Measurements from ENCODE around the gene TTR. TPM values are rescaled to one million over a fixed set of nuclear protein-coding genes. Genes with fewer than 3 reads are reported as not detected.

TTR gene
- total RNA-seq, 1 donor from 2014 or later: not detected

DNA sequence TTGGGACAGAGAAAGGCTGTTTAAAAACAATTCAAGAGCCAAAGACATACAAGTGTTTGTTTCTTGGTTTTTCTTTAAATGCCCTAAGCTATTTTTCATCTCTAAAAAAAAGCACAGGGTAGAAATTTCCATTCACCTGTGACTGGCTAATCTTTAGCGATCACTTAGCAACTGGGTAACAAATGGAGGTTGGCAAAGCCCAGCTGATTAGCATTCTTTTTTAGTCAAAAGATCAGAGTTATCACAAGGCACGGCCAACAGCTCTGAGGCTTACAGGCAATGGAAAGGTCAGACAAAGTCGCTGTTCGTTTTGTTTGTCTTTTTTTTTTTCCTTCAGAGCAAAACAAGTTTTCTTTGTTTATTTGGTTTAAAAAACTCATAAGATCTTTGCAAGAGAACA is 29.0 kb upstream of the TTR start:
- Mint-ChIP-seq H3K27ac (ENCODE audit: unreplicated experiment) (no peak overlapping the region), H3K27me3 (ENCODE audit: unreplicated experiment) (no peaks in the 10 kb centered on the region), H3K4me3 (ENCODE audit: unreplicated experiment) (no peak overlapping the region), H3K36me3 (ENCODE audit: unreplicated experiment) (no peaks in the 10 kb centered on the region), H3K4me1 (ENCODE audit: low read depth, unreplicated experiment) (no peaks in the 10 kb centered on the region), H3K9me3 (ENCODE audit: unreplicated experiment) (no peaks in the 10 kb centered on the region)
- DNase-seq: no peak
- TF ChIP-seq, protein P1, sequence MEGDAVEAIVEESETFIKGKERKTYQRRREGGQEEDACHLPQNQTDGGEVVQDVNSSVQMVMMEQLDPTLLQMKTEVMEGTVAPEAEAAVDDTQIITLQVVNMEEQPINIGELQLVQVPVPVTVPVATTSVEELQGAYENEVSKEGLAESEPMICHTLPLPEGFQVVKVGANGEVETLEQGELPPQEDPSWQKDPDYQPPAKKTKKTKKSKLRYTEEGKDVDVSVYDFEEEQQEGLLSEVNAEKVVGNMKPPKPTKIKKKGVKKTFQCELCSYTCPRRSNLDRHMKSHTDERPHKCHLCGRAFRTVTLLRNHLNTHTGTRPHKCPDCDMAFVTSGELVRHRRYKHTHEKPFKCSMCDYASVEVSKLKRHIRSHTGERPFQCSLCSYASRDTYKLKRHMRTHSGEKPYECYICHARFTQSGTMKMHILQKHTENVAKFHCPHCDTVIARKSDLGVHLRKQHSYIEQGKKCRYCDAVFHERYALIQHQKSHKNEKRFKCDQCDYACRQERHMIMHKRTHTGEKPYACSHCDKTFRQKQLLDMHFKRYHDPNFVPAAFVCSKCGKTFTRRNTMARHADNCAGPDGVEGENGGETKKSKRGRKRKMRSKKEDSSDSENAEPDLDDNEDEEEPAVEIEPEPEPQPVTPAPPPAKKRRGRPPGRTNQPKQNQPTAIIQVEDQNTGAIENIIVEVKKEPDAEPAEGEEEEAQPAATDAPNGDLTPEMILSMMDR (IDR thresholded peaks at IDR 0.05; ENCODE audit: partially characterized antibody, unreplicated experiment): no peak

DNA sequence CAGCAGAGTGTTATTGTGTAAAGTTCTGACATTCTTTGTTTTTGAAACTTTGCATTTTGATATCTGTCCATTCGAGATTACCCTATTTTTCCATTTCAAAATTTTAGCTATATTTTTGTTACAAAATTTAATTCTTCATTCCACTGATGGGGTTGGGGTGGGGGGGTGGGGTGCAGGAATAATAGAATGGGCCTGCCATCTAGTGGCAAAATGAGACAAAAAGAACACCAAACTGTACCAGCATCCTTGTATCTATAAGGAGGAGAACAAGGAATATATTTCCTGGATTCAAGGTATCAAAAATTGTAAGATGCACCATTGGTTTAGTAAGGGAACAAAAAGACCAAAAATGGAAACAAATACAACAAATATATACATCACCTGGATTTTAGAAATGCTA is 27.9 kb upstream of the TTR start:
- TF ChIP-seq, protein P1 (IDR thresholded peaks at IDR 0.05; ENCODE audit: partially characterized antibody, unreplicated experiment): no peak
- H3K36me3 Mint-ChIP-seq (ENCODE audit: unreplicated experiment): no peaks in the 10 kb centered on the region

DNA sequence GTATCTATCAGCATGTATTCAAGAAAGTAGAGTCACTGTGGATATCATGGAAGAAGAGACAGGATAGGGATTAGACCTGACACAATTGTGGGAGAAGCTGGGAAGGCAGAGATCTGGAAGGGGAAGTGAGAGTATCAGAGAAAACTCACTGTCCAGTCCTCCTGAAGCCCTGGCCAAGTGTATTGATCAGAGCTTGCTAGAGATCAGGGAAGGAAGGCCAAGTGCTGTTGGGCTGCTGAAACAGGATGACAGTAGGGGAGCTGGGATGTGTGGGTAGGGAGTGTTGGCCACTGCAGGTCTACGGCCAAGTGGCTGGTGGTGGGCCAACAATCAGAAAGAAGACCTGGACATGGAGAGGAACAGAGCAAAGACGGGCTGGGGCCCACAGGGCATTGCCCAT is 26.3 kb upstream of the TTR start:
- peaks cover 1% of the 10 kb centered on the region for H3K9me3 Mint-ChIP-seq (ENCODE audit: unreplicated experiment)

More for the DNA sequence above, 27.9 kb upstream of the TTR start:
- Mint-ChIP-seq H3K9me3 (ENCODE audit: unreplicated experiment) (peaks cover 1% of the 10 kb centered on the region), H3K4me3 (ENCODE audit: unreplicated experiment) (no peak overlapping the region), H3K4me1 (ENCODE audit: low read depth, unreplicated experiment) (no peaks in the 10 kb centered on the region), H3K27ac (ENCODE audit: unreplicated experiment) (no peak overlapping the region), H3K27me3 (ENCODE audit: unreplicated experiment) (peaks cover 2% of the 10 kb centered on the region)
- no peak for DNase-seq

DNA sequence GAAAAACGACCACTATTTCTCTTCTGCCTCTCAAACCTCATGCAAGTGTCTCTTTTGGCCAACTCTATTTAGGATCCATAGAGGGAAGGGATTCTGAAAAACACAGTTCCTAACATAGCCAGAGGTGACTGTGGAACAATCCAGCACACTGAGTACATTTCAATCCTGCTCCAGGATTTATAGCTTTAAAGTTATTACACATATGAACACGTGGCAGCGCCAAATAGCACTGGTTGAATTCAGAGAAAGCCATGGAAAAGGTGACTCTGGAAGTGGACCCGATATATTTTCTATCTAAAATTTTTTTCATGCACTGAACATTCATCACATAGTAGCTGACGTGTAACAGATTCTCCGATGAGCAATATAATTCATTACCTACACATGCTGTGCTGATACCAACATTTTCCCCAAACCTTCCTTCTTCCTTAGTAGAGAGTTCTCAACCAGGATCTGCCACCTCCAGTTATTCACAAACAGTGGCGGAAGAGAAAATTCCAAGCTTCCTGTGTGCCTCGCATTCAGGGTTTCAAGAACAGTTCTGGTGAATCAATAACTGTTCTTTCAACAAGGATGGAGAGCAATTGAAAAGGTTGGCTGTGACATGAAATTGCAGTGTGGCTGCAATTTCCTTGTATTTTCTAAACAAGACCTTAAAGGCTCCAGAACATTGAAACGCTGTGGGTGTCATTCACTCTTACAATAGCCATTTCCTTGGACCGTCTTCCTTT is 25.7 kb upstream of the TTR start:
- Mint-ChIP-seq H3K27me3 (ENCODE audit: unreplicated experiment) (peaks cover 2% of the 10 kb centered on the region), H3K27ac (ENCODE audit: unreplicated experiment) (no peak overlapping the region), H3K4me3 (ENCODE audit: unreplicated experiment) (no peak overlapping the region), H3K9me3 (ENCODE audit: unreplicated experiment) (peaks cover 1% of the 10 kb centered on the region), H3K4me1 (ENCODE audit: low read depth, unreplicated experiment) (no peaks in the 10 kb centered on the region), H3K36me3 (ENCODE audit: unreplicated experiment) (no peaks in the 10 kb centered on the region)
- TF ChIP-seq, protein P1 (IDR thresholded peaks at IDR 0.05; ENCODE audit: partially characterized antibody, unreplicated experiment): no peak
- DNase-seq: no peak

More for the DNA sequence above, 26.3 kb upstream of the TTR start:
- Mint-ChIP-seq H3K4me1 (ENCODE audit: low read depth, unreplicated experiment) (no peaks in the 10 kb centered on the region), H3K4me3 (ENCODE audit: unreplicated experiment) (no peak overlapping the region), H3K27ac (ENCODE audit: unreplicated experiment) (no peak overlapping the region), H3K27me3 (ENCODE audit: unreplicated experiment) (peaks cover 2% of the 10 kb centered on the region), H3K36me3 (ENCODE audit: unreplicated experiment) (no peaks in the 10 kb centered on the region)
- DNase-seq: no peak
- TF ChIP-seq, protein P1 (IDR thresholded peaks at IDR 0.05; ENCODE audit: partially characterized antibody, unreplicated experiment): no peak

DNA sequence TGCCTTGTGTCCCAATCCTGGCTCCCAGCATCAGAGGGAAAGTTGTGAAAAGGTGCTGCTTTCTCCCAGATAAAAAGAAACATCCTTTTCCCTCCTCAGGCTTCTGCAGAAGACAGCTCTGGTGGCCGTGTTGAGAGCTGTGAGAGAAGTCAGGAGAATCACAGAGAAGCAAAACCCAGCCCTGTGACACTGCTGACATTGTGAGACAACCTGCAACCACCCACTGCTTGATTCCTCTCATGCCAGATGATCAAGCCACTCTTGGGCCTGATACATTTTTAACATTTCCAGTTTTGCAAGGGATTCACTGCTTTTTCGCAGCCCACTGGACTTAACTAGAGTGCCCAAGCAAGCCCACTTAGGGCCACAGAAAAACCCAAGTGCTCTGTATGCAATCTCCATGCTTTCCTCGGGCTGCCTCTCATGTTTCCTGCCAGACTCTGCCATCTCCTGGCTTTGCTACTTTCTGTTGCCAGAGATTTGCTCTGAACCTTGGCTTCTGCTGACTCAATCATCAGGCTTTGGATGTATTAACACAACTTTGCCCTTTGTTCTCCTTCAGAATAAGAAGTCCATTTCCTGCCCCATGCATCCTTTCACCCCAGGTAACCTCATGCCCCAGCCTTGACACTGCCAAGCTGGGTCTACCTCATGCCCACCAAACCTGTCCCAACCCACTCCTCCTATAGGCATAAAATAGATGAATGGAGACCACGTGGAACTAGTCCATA is 24.9 kb upstream of the TTR start:
- H3K4me3 Mint-ChIP-seq (ENCODE audit: unreplicated experiment): no peak overlapping the region
- TF ChIP-seq, protein P1 (IDR thresholded peaks at IDR 0.05; ENCODE audit: partially characterized antibody, unreplicated experiment): no peak
- peaks cover 1% of the 10 kb centered on the region for H3K9me3 Mint-ChIP-seq (ENCODE audit: unreplicated experiment)
- H3K4me1 Mint-ChIP-seq (ENCODE audit: low read depth, unreplicated experiment): no peaks in the 10 kb centered on the region
- no peak overlapping the region for H3K27ac Mint-ChIP-seq (ENCODE audit: unreplicated experiment)
- no peak for DNase-seq
- H3K36me3 Mint-ChIP-seq (ENCODE audit: unreplicated experiment): no peaks in the 10 kb centered on the region
- peaks cover 2% of the 10 kb centered on the region for H3K27me3 Mint-ChIP-seq (ENCODE audit: unreplicated experiment)
